GM12878 (cell line): ENCODE data around the gene ADGRL3. TPM values are rescaled to one million over a fixed set of nuclear protein-coding genes. Genes with fewer than 3 reads are reported as not detected.

Source experiments
- ATAC-seq: fragments of 200-7000 bp; cut with Tn5 transposase; 3 replicates; pipeline ENCODE4 v1.9.1; 2020; ENCODE audit warnings: mild to moderate bottlenecking, moderate library complexity
- BruUV-seq: library from RNA; stranded (reverse); fragments of 400-500 nt; replicated peaks from 2 replicates; lab custom pipeline; 2021; lab: Mats Ljungman, UMichigan
- CTCF ChIA-PET: fragments of 300-600 bp; sonication (Branson Sonifier 250); formaldehyde crosslinking; extraction: SDS; loops from one replicate; lab custom pipeline; 2021; ENCODE audit warnings: inconsistent platforms; lab: Yijun Ruan, JAX
- POLR2A ChIA-PET: fragments of 350-600 bp; formaldehyde crosslinking; extraction: SDS; loops from one replicate; lab custom pipeline; 2021; ENCODE audit warnings: inconsistent platforms; lab: Charles Lee
- RAD21 ChIA-PET: fragments of 300-600 bp; sonication (Branson Sonifier 250); formaldehyde crosslinking; loops from one replicate; lab custom pipeline; 2023; ENCODE audit warnings: antibody characterized with exemption; ENCODE audit not compliant: unreplicated experiment; lab: Charles Lee
- SMC1A ChIA-PET: fragments of 300-600 bp; sonication (Branson Sonifier 250); formaldehyde crosslinking; loops from one replicate; lab custom pipeline; 2023; ENCODE audit not compliant: unreplicated experiment, uncharacterized antibody; lab: Charles Lee
- DNase-seq: peaks from one replicate; pipeline ENCODE4 v3.0.0-alpha.2; 2011; ENCODE audit warnings: low read depth, low spot score
- FAIRE-seq: peaks from 3 replicates; lab custom pipeline; 2011; peaks lifted over from hg19 to GRCh38; lab: Jason Lieb, UNC
- H2AFZ ChIP-seq: 2 replicates; pipeline ENCODE4 v1.6.0; 2011; ENCODE audit warnings: low read depth, low read length, control low read depth; ENCODE audit not compliant: control insufficient read depth
- H3K27ac ChIP-seq: 2 replicates; pipeline ENCODE4 v1.5.1; 2011; ENCODE audit warnings: control low read depth; ENCODE audit not compliant: control insufficient read depth, insufficient read depth
- H3K27me3 ChIP-seq, 2 experiments: replicated peaks in 1 of 2; 2 replicates each; pipeline versions ENCODE4 v1.6.0 to v1.6.1; 2011; ENCODE audit warnings: low read length in 1 of 2; ENCODE audit not compliant: control insufficient read depth in 2 of 2, insufficient read depth in 2 of 2
- H3K36me3 ChIP-seq, 2 experiments: 2 replicates each; pipeline ENCODE4 v1.5.1; 2011; ENCODE audit warnings: low read length in 1 of 2; ENCODE audit not compliant: control insufficient read depth in 2 of 2, insufficient read depth in 2 of 2
- H3K4me1 ChIP-seq: 2 replicates; pipeline ENCODE4 v1.6.1; 2011; ENCODE audit warnings: mild to moderate bottlenecking, low read length, moderate library complexity, mixed read lengths; ENCODE audit not compliant: control insufficient read depth, insufficient read depth
- H3K4me2 ChIP-seq: 2 replicates; pipeline ENCODE4 v1.6.0; 2011; ENCODE audit warnings: control low read depth; ENCODE audit not compliant: control insufficient read depth, insufficient read depth
- H3K4me3 ChIP-seq: fragments of 200-600 bp; sonication (generic); 2 replicates; pipeline ENCODE4 v1.5.1; 2016
- H3K79me2 ChIP-seq: 2 replicates; pipeline ENCODE4 v1.6.0; 2011; ENCODE audit warnings: low read length; ENCODE audit not compliant: control insufficient read depth, insufficient read depth
- H3K9ac ChIP-seq: 2 replicates; pipeline ENCODE4 v1.8.0; 2011; ENCODE audit warnings: low read length, control low read depth, mixed read lengths; ENCODE audit not compliant: control insufficient read depth, insufficient read depth
- H3K9me3 ChIP-seq: replicated peaks from 3 replicates; pipeline ENCODE4 v1.5.1; 2011; ENCODE audit warnings: mild to moderate bottlenecking, low read length; ENCODE audit not compliant: control insufficient read depth, insufficient read depth
- H4K20me1 ChIP-seq: 2 replicates; pipeline ENCODE4 v1.6.0; 2011; ENCODE audit not compliant: control insufficient read depth, insufficient read depth
- E4F1 ChIP-seq: fragments of 450-650 bp; IDR thresholded peaks from 2 replicates; pipeline ENCODE4 v1.6.1; 2018; ENCODE audit warnings: borderline replicate concordance, mild to moderate bottlenecking; ENCODE audit not compliant: partially characterized antibody
- IRF4 ChIP-seq: IDR thresholded peaks from 2 replicates; pipeline ENCODE4 v1.6.1; 2011; ENCODE audit warnings: low read depth, low read length
- NRF1 ChIP-seq: conservative IDR thresholded peaks from 2 replicates; pipeline ENCODE4 v1.6.1; 2011; ENCODE audit warnings: mild to moderate bottlenecking, low read depth, low read length, improper control_type of control experiment
- SIN3A ChIP-seq: IDR thresholded peaks from 2 replicates; pipeline ENCODE4 v1.6.1; 2012; ENCODE audit warnings: low read depth, low read length, improper control_type of control experiment
- USF1 ChIP-seq: IDR thresholded peaks from 2 replicates; pipeline ENCODE4 v1.6.1; 2011; ENCODE audit warnings: borderline replicate concordance, low read depth, mild to moderate bottlenecking, moderate library complexity, mixed read lengths, low read length; ENCODE audit not compliant: insufficient read depth; ENCODE audit errors: extremely low read length
- ZSCAN29 ChIP-seq: fragments of 450-650 bp; IDR thresholded peaks from 2 replicates; pipeline ENCODE4 v1.6.1; 2017; ENCODE audit warnings: mild to moderate bottlenecking, moderate library complexity
- in situ Hi-C: fragments of 300-500 bp; cut with MboI; formaldehyde crosslinking; loops from 9 replicates; pipeline ENCODE4 v1.14.3; 2018; ENCODE audit warnings: mixed read lengths
- intact Hi-C: fragments of 100-400 bp; cut with micrococcal nuclease; formaldehyde crosslinking; loops from one replicate; pipeline ENCODE4 v1.14.2; 2022; ENCODE audit not compliant: unreplicated experiment
- polyA plus RNA-seq, 11 experiments: library from polyadenylated mRNA; depleted of rRNA in 4 of 11; unstranded in 6 of 11; stranded (reverse) in 5 of 11; fragments of >200 nt; fragmentation: Nextera tagmentation in 4 of 11; fragmentation: Illumina TruSeq in 1 of 11; extraction: Ambion mirVana in 4 of 11; extraction: Trizol in 1 of 11; gene quantifications; 1 replicate in 1 of 11; 2 replicates in 10 of 11; pipeline versions ENCODE4 v1.2.1 to v1.2.3, GENCODE V29; 2011 to 2016; ENCODE audit warnings: inconsistent platforms in 2 of 11, missing spikeins in 2 of 11, low read depth in 1 of 11
- small RNA-seq: library from RNA; depleted of rRNA; stranded (forward); fragments of <200 nt; gene quantifications from one replicate; pipeline ENCODE3, GENCODE V24; 2014
- total RNA-seq, 4 experiments: library from RNA; depleted of rRNA in 3 of 4; stranded (reverse); fragments of >200 nt in 3 of 4; fragmentation: Illumina TruSeq in 1 of 4; extraction: Trizol in 1 of 4; gene quantifications; 2 replicates each; pipeline versions ENCODE4 v1.2.1 to v1.2.3, GENCODE V29; 2013 to 2021
- TF ChIP-seq, protein P1 (sequence below): IDR thresholded peaks from 2 replicates; pipeline ENCODE4 v1.6.1; 2011; ENCODE audit warnings: low read depth, low read length, improper control_type of control experiment, borderline replicate concordance

ADGRL3 gene
- total and polyA plus RNA-seq, 10 of the 15 experiments (the other 5 are each of a cell fraction or from before 2014, with no cell fraction given) = 1.1 TPM; not detected in 9

DNA sequence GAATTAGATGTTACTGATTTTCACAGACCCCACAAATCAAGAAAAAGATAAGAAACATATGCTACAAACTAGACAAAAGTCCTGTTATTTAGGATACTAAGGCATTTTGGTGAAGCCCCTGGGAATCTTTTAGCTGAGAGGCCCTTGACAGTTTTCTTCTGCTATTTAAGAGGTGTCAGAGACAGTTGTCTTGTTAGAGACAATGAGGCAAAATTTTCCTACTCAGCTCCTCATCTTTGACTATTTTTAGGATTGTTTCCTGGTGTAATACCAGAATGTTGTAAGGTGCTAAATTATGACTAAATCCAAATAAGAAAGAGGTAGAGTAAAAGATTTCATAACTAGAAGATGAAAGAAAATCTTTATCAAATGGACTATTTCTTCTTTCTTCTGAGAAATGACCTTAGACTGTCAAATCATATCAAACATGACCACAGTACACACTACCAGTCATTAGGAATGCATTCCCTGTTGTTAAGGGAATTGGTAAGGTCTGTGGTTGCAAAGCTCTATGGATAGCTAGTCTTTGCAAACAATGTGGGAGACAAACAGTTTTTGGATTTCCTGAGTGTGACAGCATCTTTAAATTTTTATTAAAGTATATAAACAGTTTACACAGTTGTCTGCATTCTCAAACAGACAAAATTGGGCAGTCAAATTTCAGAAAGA is 926.1 kb downstream of the ADGRL3 start:
- FAIRE-seq (no peak), ATAC-seq (no peak), DNase-seq (no peak)
- H3K27me3 ChIP-seq = no peaks in the 10 kb centered on the region
- H3K9me3 ChIP-seq = no peaks in the 10 kb centered on the region
- no peaks in the 10 kb centered on the region for H3K79me2 ChIP-seq
- no peak overlapping the region for H3K4me3 ChIP-seq
- TF ChIP-seq ZSCAN29 (no peak), IRF4 (no peak), NRF1 (no peak), USF1 (no peak), E4F1 (no peak), SIN3A (no peak)
- TF ChIP-seq, protein P1, sequence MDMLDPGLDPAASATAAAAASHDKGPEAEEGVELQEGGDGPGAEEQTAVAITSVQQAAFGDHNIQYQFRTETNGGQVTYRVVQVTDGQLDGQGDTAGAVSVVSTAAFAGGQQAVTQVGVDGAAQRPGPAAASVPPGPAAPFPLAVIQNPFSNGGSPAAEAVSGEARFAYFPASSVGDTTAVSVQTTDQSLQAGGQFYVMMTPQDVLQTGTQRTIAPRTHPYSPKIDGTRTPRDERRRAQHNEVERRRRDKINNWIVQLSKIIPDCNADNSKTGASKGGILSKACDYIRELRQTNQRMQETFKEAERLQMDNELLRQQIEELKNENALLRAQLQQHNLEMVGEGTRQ = no peak
- H3K4me1 ChIP-seq = no peaks in the 10 kb centered on the region
- ChIA-PET POLR2A (no interaction called here), CTCF (interaction anchor here (0.7 to 1.2 kb wide), 2 partner anchors 48 to 764 kb away, joined by 3 to 4 read pairs; no protein-coding TSS in a partner anchor), SMC1A (no interaction called here), RAD21 (interaction anchor here (0.6 kb wide), 1 partner anchor 610 kb away, joined by 4 read pairs; no protein-coding TSS in a partner anchor)
- H3K9ac ChIP-seq = no peak overlapping the region
- H3K27ac ChIP-seq = no peak overlapping the region
- no peak overlapping the region for H3K4me2 ChIP-seq
- no TSS peak for BruUV-seq
- H4K20me1 ChIP-seq = no peaks in the 10 kb centered on the region
- intact Hi-C loops (no loop called here), in situ Hi-C loops (no loop called here)
- no peaks in the 10 kb centered on the region for H3K36me3 ChIP-seq
- H2AFZ ChIP-seq = no peak overlapping the region

Small RNAs within 50 kb of the gene (small RNA-seq; reads per million reads assigned to genes)
- gene RF00019 = not detected
